Left renal cortex interstitium (tissue), 4 donors: ENCODE results near the gene ULK3. TPM values are rescaled to one million over a fixed set of nuclear protein-coding genes. Genes with fewer than 3 reads are reported as not detected.

ENCODE experiments used
- DNase-seq, 4 donors: peaks; one replicate each; pipeline ENCODE4 v3.0.0-alpha.2; 2013; ENCODE audit warnings: low read depth in 4 of 4, low spot score in 2 of 4, missing footprints in 1 of 4
- polyA plus RNA-seq, 4 donors: library from polyadenylated mRNA; unstranded; fragments of 120-200 nt; gene quantifications; one replicate each; pipeline ENCODE4 v1.2.1, GENCODE V29; 2013; ENCODE audit not compliant: insufficient read length in 4 of 4

ULK3 gene
- polyA plus RNA-seq, 4 donors, result 30.5 to 36.2 (median 33.7) TPM

GRCh38 chr15:74869372-74869725 lies 26.4 kb upstream of the ULK3 start:
- no peak for DNase-seq

- DNase-seq, result no peak
Measured at GRCh38 chr15:74868059-74868458, 25.1 kb upstream of the ULK3 start.

DNA sequence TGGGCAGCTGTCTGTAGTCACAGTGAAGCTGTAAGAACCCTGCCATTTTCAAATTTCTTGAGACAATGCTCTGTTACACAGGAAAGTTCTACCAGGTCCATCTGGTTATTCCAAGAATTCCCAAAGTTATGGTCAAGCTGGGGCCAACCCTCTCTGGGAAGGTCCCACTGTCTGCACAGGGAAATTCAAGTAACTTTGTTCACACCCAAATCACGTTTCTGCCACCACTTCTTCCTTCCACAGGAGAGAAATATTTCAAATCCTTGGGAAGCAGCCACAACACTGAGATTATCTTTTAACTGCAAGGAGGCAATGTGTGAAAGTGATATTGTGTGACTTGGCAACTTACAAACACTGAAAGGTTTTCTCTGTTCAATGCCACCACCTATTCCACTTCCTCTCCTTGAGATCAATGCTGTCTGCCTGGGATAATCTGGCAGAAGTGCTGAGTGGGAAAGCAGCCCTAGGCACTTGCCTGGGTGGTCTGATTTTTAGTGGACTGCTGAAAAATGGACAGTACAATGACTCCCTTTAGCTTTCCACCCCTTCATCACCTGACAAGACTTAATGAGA lies 24.6 kb upstream of the ULK3 start:
- no peak for DNase-seq

DNA sequence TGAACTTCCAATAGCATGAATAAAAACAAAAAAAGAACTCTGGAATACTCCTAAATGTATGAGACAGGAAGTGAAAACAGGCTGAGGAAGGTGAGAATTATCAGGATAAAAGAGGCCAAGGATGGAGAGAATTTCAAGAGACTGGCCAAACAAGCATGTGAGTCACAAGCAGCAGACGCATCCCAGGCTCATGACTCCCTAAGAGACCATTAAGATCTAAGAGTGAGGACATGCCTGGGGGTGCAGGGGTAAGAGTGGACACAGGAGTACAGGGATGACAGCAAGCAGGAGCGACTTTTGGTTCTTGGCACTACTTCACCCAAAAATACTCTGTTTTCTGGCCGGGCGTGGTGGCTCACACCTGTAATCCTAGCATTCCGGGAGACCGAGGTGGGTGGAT lies 23.1 kb upstream of the ULK3 start:
- no peak for DNase-seq

- no peak for DNase-seq
Measured at GRCh38 chr15:74865316-74865715, 22.4 kb upstream of the ULK3 start.

DNA sequence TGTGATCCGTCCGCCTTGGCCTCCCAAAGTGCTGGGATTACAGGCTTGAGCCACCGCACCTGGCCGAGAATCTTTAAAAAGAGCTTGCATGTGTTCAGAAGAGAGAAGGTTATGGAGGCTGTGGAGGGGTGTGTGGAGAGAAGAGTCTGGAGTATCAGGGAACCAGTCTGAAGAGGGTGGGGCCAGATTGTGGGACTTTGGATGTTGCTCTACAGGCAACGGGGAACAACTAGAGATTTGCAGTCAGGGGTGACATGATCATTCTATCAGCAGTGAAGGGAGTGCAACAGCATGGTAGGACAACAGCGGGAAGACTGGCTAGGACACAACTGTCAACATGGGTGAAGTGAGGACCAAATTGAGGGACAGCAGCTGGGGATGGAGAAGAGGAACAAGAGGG lies 21.3 kb upstream of the ULK3 start:
- no peak for DNase-seq

GRCh38 chr15:74863239-74864056 lies 20.5 kb upstream of the ULK3 start:
- DNase-seq, result no peak

DNA sequence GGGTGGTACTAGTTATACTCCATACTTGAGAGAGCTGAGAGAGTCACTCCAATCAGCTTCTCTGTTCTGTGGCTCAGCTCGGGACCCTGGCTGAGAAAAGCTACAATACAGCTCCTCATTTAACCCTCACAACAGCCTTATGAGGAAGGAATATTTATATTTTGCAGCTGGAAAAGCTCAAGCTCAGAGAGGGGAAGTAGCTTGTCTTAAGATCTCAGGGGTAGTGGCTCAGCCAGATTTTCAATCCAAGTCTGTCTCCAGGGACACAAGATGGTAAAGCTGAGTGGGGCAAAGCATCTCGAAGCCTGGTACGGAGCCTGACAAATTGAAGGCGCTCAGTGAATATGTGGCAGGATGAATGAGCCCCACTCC lies 15.4 kb upstream of the ULK3 start:
- DNase-seq, result no peak

- no peak for DNase-seq
Measured at GRCh38 chr15:74857671-74858368, 14.9 kb upstream of the ULK3 start.

DNA sequence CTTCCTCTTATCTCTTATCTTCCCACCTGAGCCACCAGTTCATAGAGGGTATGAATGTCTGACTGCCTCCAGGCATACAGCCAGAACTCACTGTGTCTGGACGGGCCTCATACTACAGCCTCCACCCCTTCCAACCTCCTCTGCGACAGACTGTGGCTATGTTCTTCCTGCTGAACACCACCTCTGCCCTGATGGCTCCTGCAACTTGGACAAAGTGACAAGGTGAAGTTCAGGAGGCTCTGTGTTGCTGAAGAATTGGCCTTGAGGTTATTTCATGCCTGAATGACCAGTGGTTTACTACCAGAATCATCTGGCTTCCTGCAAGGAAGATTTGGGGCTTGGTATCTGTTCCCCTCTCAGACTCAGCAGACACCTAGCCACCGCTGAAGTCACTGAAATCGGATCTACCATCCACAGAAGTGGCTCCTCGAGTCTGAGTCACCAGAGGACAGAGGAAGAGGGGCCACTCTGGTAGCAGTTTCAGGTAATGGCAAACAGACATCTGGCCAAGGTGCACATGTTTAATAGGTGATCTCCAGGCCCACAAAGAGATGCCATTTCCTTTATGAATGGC lies 14.2 kb upstream of the ULK3 start:
- DNase-seq, result no peak

- DNase-seq, result no peak
Measured at GRCh38 chr15:74856537-74856936, 13.6 kb upstream of the ULK3 start.

GRCh38 chr15:74855857-74856256 lies 12.9 kb upstream of the ULK3 start:
- no peak for DNase-seq

DNA sequence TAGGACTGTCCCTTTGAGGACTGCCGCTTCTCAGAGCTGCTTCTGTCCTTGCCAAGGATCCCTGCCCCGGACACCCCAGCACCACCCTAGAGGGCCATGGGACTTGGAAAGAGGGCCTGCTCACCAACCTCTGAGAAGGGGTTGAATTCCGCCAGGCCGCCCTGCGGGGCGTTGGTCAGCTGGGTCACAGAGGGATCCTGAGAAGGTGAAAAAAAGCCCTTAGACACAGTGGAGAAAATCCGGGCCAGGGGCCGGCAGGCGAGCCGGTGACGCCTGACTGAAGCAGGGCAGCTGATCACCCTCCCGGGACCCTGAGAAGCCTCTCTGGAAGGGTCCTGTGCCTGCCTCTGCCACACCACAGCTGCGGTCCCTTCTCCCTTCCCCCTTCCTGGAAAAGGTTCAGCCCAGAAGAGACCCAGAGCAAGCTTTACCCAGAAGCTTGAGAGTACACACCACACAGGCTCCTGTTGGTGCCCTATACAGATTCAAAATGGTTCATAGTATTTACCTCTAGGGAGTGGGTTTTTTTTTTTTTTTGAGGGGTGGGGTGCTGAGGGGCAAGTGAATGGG lies 11.6 kb upstream of the ULK3 start:
- no peak for DNase-seq

DNA sequence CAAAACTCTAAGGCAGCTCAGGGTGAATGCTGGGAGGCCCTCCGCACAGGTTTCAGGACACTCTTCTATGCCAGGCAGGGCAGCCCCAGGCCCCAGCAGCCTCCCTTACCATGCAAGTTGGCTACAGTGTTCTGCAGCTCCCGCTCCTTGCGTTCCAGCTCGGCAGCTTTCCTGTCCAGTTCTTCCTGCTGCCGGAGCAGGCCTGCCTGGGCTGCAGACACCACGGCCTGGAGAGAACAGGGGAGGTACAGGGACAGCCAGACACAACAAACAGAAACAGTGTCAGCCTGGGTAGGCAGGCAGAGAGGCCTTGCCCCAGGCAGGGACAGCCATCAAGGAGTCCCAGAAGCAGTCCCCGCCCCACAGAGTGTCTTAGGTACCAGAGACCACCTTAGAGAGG lies 9.0 kb upstream of the ULK3 start:
- DNase-seq, result no peak

DNA sequence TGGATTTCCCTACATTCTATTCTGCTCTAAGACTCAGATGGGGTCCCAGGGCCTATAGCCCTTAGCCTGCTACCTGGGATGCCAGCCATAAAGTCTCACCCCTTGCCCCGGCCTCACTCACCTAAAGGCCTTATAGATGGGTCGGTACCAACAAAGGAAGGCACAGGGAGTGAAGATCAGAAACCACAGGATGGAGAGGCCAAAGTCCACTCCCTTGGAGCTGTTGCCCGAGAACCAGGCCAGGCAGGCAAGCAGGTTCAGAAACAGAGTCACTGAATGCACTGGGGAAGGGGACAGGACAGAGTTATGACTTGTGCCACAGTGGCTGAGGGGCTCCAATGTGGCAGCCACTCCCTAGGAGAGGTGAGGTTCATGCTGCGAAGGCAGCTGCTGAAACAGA lies 7.4 kb upstream of the ULK3 start:
- DNase-seq, result no peak

- DNase-seq, result no peak
Measured at GRCh38 chr15:74847432-74847831, 4.5 kb upstream of the ULK3 start.

DNA sequence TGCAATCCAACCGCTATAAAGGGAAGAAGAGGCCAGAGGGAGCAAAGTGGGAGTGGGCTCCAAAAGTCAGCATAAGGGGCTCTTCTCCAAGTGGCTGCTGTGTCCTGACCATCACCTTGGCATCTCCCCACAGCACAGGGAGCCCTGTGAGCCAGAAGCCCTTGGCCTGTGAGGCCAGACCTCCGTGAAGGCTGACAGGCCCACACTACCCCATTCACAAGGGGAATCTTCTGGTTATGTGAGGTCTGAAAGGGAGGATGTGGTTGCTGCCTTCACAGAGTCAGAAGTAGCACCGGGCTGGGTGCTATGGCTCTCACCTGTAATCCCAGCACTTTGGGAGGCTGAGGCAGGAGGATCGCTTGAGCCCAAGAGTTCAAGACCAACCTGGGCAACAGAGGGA lies 2.6 kb upstream of the ULK3 start:
- DNase-seq, result no peak

GRCh38 chr15:74845208-74845568 lies 2.2 kb upstream of the ULK3 start:
- no peak for DNase-seq

DNA sequence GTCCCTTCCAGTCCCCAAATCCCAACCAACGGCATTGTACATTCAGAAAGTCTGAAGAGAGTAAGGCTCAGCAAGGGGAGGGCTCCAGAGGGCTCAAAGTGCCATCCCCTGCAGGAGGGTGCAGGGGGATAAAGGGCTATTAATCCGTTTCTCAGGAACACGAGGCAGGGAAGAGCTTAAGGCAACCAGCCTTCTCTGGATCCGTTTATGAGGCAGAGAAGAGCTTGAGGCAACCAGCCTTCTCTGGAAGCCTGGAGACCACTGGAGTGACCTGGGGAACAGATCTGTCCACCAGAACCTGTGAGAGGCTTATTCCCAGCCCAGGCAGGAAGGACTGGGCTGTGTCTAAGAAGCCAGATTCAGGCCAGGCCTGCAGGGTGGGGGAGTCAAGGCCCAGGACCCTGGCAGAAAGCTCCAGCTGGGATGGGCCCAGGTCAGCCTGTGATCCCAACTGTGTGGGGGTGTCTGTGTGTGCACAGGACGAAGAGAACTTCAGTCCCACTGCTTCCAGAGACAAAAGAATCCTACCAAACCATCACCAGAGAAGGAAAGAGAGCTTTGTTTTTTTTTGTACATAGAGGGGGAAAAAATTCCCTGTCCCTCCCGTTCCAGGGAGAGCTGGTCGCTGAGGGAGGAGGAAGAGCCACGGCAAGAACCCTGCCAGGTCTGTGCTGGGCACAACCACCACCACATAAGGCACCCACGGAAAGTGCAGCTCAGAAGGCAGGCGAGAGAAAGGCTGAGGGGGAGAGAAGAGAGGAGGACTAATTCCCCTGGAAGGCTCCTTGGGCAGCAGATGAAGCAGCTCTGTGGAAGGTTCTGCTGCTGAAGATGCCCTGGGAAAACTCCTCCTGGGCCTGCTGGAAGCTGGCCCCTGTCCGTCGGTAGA lies 1.6 kb upstream of the ULK3 start:
- no peak for DNase-seq

GRCh38 chr15:74843891-74844299 lies 939 bp upstream of the ULK3 start:
- no peak for DNase-seq

DNA sequence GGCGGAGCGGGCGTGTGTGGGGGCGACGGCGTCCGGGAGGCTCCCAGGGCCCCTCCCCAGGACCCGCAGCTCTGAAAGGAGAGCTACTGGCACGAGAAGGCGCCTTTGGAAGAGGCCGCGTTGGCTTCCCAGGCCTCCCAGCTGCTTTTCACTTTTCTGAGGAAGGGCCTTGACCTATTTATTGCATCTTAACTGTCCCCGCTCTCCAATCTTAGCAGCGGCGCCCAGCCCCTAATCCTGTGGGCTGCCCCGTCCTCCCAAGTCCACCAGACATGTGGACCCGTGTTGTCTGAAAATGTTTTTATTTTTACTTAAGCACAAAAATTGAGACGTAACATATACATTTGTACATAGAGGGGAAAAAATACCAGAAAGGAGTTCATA lies 481 bp upstream of the ULK3 start:
- DNase-seq, result no peak
